Measurements from ENCODE around the gene CEPT1. TPM values are rescaled to one million over a fixed set of nuclear protein-coding genes. Genes with fewer than 3 reads are reported as not detected.

The CEPT1 gene
- total and polyA plus RNA-seq, 9 of the 15 experiments (the other 6 are each of a cell fraction or from before 2014, with no cell fraction given), result 24.4 to 72.6 (median 42.4) TPM

GRCh38 chr1:111176678-111177077, 36.7 kb downstream of the CEPT1 start:
- no peak overlapping the region for H2AFZ ChIP-seq (ENCODE audit: low read depth, low read length)
- peaks cover 64% of the 10 kb centered on the region for H3K36me3 ChIP-seq (ENCODE audit: control insufficient read depth, insufficient read depth, low read length)
- ATAC-seq, result no peak
- no TSS peak for BruUV-seq (replicated peaks)
- H3K4me2 ChIP-seq (ENCODE audit: insufficient read depth, low read length), result no peak overlapping the region
- no peak overlapping the region for H3K9ac ChIP-seq (ENCODE audit: insufficient read depth in 1 of 2, low read depth in 2 of 2, low read length in 2 of 2)
- H3K27me3 ChIP-seq (ENCODE audit: control insufficient read depth in 2 of 2, insufficient read depth in 2 of 2, low read length in 2 of 2), result no peaks in the 10 kb centered on the region
- POLR2A ChIA-PET, result no interaction called here
- no peaks in the 10 kb centered on the region for H3K9me3 ChIP-seq (replicated peaks; ENCODE audit: control insufficient read depth, insufficient read depth, low read depth, low read length)
- no peak overlapping the region for H3K27ac ChIP-seq (ENCODE audit: extremely low read depth, low read depth, low read length)
- H3K9me1 ChIP-seq (ENCODE audit: control insufficient read depth, insufficient read depth, low read length), result no peaks in the 10 kb centered on the region
- no peak for FAIRE-seq
- CTCF ChIA-PET (ENCODE audit: low intra/inter-chr PET ratio), result no interaction called here
- no peak for DNase-seq (ENCODE audit: extremely low read depth in 1 of 4, low spot score in 3 of 4)
- in situ Hi-C loops (cut with MboI) (no loop called here), intact Hi-C loops (cut with micrococcal nuclease) (no loop called here)
- H3K4me3 ChIP-seq, result no peak overlapping the region
- WGBS (ENCODE audit: insufficient coverage, low coverage, missing lambda C conversion rate), result 67% methylated on average over 1 of the region's 1 CpG
- TF ChIP-seq ZNF253 (CRISPR knock-in tag; conservative IDR thresholded peaks at IDR 0.05), result no peak
- no peak for TF ChIP-seq CEBPG (CRISPR knock-in tag; IDR thresholded peaks at IDR 0.05)
- 0 out of 4 replicates have a peak, but pooled peaks of 1 of the 2 experiments have one; percentile 17 for TF ChIP-seq CEBPG (tag; conservative IDR thresholded peaks at IDR 0.05 in 1 of 2, IDR thresholded peaks at IDR 0.05 in 1 of 2)
- H4K20me1 ChIP-seq (replicated peaks; ENCODE audit: control insufficient read depth, insufficient read depth, low read length), result no peaks in the 10 kb centered on the region
- peaks cover 0 to 9% of the 10 kb centered on the region in 2 experiments; a peak in 2 of 5 replicates for H3K4me1 ChIP-seq (replicated peaks in 1 of 2; ENCODE audit: control insufficient read depth in 2 of 2, insufficient read depth in 2 of 2, low read length in 2 of 2)
- no peaks in the 10 kb centered on the region for H3K79me2 ChIP-seq (ENCODE audit: control insufficient read depth, insufficient read depth, low read length)

- Histone ChIP-seq H3K4me2 (ENCODE audit: insufficient read depth, low read length) (no peak overlapping the region), H3K36me3 (ENCODE audit: control insufficient read depth, insufficient read depth, low read length) (peaks cover 69% of the 10 kb centered on the region), H3K4me1 (replicated peaks in 1 of 2; ENCODE audit: control insufficient read depth in 2 of 2, insufficient read depth in 2 of 2, low read length in 2 of 2) (no peaks in the 10 kb centered on the region), H4K20me1 (replicated peaks; ENCODE audit: control insufficient read depth, insufficient read depth, low read length) (no peaks in the 10 kb centered on the region), H3K9me3 (replicated peaks; ENCODE audit: control insufficient read depth, insufficient read depth, low read depth, low read length) (no peaks in the 10 kb centered on the region), H2AFZ (ENCODE audit: low read depth, low read length) (no peak overlapping the region), H3K9me1 (ENCODE audit: control insufficient read depth, insufficient read depth, low read length) (no peaks in the 10 kb centered on the region), H3K79me2 (ENCODE audit: control insufficient read depth, insufficient read depth, low read length) (no peaks in the 10 kb centered on the region), H3K9ac (ENCODE audit: insufficient read depth in 1 of 2, low read depth in 2 of 2, low read length in 2 of 2) (no peak overlapping the region), H3K4me3 (no peak overlapping the region), H3K27me3 (ENCODE audit: control insufficient read depth in 2 of 2, insufficient read depth in 2 of 2, low read length in 2 of 2) (no peaks in the 10 kb centered on the region), H3K27ac (ENCODE audit: extremely low read depth, low read depth, low read length) (no peak overlapping the region)
- ChIA-PET POLR2A (interaction anchor here (1.5 to 1.6 kb wide), 2 partner anchors 9 to 16 kb away, joined by 4 read pairs; no protein-coding TSS in a partner anchor), CTCF (ENCODE audit: low intra/inter-chr PET ratio) (no interaction called here)
- no peak for DNase-seq (ENCODE audit: extremely low read depth in 1 of 4, low spot score in 3 of 4)
- intact Hi-C loops (cut with micrococcal nuclease) (no loop called here), in situ Hi-C loops (cut with MboI) (no loop called here)
- FAIRE-seq, result no peak
- BruUV-seq (replicated peaks), result no TSS peak
- ATAC-seq, result no peak
- no peak for TF ChIP-seq ZNF586 (CRISPR knock-in tag; conservative IDR thresholded peaks at IDR 0.05)
- TF ChIP-seq MEF2D (tag; conservative IDR thresholded peaks at IDR 0.05; ENCODE audit: low read depth), result no peak
- no peak for TF ChIP-seq ZNF395 (CRISPR knock-in tag; IDR thresholded peaks at IDR 0.05)
- no peak for TF ChIP-seq ZNF316 (IDR thresholded peaks at IDR 0.05)
- TF ChIP-seq RNF2 (IDR thresholded peaks at IDR 0.05), result no peak
- no peak for TF ChIP-seq ZNF232 (CRISPR knock-in tag; IDR thresholded peaks at IDR 0.05)
- TF ChIP-seq NONO (IDR thresholded peaks at IDR 0.05; ENCODE audit: low read depth in 2 of 2, low read length in 1 of 2), result no peak
- no peak for TF ChIP-seq KHSRP (IDR thresholded peaks at IDR 0.05)
- no peak for TF ChIP-seq SAFB (IDR thresholded peaks at IDR 0.05; ENCODE audit: borderline replicate concordance, low read depth, low read length)
- no peak for TF ChIP-seq MECOM (CRISPR knock-in tag; IDR thresholded peaks at IDR 0.05)
- no peak for TF ChIP-seq ZNF561 (CRISPR knock-in tag; conservative IDR thresholded peaks at IDR 0.05)
- TF ChIP-seq ZNF124 (CRISPR knock-in tag; IDR thresholded peaks at IDR 0.05), result no peak
- no peak for TF ChIP-seq TBL1XR1 (IDR thresholded peaks at IDR 0.05; ENCODE audit: low read length in 2 of 2)
- no peak for TF ChIP-seq ZNF354B (CRISPR knock-in tag; IDR thresholded peaks at IDR 0.05)
- TF ChIP-seq SP2 (IDR thresholded peaks at IDR 0.05; ENCODE audit: extremely low read depth, low read depth, low read length, poor library complexity, severe bottlenecking), result no peak
Observed at GRCh38 chr1:111179968-111180533, 40.0 kb downstream of the CEPT1 start.

All from K562 (cell line).